GM06990 (cell line): ENCODE results near the gene MZT2A.
"Not testable (repeated sequence)": the region's sequence is repeated elsewhere in the genome, so short reads cannot be mapped to it uniquely, and the experiment has no call there.

Experiments
- DNase-seq: peaks from one replicate; pipeline ENCODE4 v3.0.0-alpha.2; 2011; ENCODE audit not compliant: insufficient read length; ENCODE audit errors: extremely low read depth
- H3K27me3 ChIP-seq: replicated peaks from 2 replicates; pipeline ENCODE4 v1.6.0; 2011; ENCODE audit warnings: low read length; ENCODE audit not compliant: control insufficient read depth, insufficient read depth
- H3K36me3 ChIP-seq: 2 replicates; pipeline ENCODE4 v1.5.1; 2011; ENCODE audit warnings: low read length; ENCODE audit not compliant: control insufficient read depth, insufficient read depth
- H3K4me3 ChIP-seq: replicated peaks from 2 replicates; pipeline ENCODE4 v1.5.1; 2011; ENCODE audit warnings: low read depth, mild to moderate bottlenecking, control low read depth, low read length
- TF ChIP-seq, protein P1 (sequence below): IDR thresholded peaks from 2 replicates; pipeline ENCODE4 v1.5.1; 2011; ENCODE audit warnings: low read length, control low read depth, mild to moderate bottlenecking, inconsistent platforms; ENCODE audit not compliant: insufficient read depth, poor library complexity, severe bottlenecking

Gene MZT2A

GRCh38 chr2:131447981-131448380 lies 44.2 kb downstream of the MZT2A start:
- H3K27me3 ChIP-seq, DNase-seq, H3K4me3 ChIP-seq, H3K36me3 ChIP-seq: not testable (repeated sequence)

- H3K36me3 ChIP-seq: no peaks in the 10 kb centered on the region
- DNase-seq: no peak
- no peak overlapping the region for H3K4me3 ChIP-seq
- TF ChIP-seq, protein P1, sequence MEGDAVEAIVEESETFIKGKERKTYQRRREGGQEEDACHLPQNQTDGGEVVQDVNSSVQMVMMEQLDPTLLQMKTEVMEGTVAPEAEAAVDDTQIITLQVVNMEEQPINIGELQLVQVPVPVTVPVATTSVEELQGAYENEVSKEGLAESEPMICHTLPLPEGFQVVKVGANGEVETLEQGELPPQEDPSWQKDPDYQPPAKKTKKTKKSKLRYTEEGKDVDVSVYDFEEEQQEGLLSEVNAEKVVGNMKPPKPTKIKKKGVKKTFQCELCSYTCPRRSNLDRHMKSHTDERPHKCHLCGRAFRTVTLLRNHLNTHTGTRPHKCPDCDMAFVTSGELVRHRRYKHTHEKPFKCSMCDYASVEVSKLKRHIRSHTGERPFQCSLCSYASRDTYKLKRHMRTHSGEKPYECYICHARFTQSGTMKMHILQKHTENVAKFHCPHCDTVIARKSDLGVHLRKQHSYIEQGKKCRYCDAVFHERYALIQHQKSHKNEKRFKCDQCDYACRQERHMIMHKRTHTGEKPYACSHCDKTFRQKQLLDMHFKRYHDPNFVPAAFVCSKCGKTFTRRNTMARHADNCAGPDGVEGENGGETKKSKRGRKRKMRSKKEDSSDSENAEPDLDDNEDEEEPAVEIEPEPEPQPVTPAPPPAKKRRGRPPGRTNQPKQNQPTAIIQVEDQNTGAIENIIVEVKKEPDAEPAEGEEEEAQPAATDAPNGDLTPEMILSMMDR: no peak
- no peaks in the 10 kb centered on the region for H3K27me3 ChIP-seq
Observed at GRCh38 chr2:131445896-131446295, 46.3 kb downstream of the MZT2A start.

DNA sequence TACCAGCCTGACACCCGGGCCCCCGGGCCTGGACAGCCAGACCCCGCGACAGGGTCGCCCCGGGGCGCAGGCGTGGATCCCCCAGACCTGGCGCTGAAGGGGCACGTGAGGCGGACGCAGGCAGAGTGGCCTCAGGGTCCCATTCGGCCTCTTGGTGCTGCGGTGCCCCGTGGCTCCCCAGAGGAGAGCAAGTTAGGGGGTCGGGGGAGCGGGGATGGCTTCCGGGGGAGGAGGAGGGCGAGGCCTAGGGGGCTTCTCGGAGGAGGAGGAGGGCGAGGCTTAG lies 46.7 kb downstream of the MZT2A start:
- not testable (repeated sequence) for H3K27me3 ChIP-seq, DNase-seq, H3K36me3 ChIP-seq, H3K4me3 ChIP-seq

- H3K36me3 ChIP-seq, H3K27me3 ChIP-seq, H3K4me3 ChIP-seq, DNase-seq: not testable (repeated sequence)
Observed at GRCh38 chr2:131444736-131445514, 47.3 kb downstream of the MZT2A start.

- not testable (repeated sequence) for H3K27me3 ChIP-seq, H3K36me3 ChIP-seq, DNase-seq
Observed at GRCh38 chr2:131440742-131441468, 51.3 kb downstream of the MZT2A start.

More at GRCh38 chr2:131440742-131441468, 51.3 kb downstream of the MZT2A start:
- H3K4me3 ChIP-seq: not testable (repeated sequence)
